ENCODE measurements around the gene ZBTB20.

DNA sequence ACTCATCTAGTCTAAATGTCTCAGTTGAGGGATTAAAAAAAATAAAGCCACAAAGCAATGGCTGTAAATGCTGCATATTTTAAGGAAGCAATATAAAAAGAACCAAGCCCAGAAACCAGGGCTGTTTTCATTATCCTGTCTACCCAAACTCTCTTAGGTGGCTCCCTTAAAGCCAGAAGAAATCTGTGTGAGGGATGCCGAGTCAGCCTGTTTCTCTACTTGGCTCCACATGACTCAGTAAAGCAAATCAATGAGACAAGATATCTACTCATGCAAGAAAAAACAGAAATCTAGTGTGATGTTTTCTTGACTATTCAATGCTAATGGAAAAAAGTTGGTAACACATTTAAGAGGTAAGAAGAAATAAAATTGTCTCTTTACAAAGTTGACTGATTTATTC is 296.2 kb downstream of the ZBTB20 start:
- TF ChIP-seq CTCF (IDR thresholded peaks at IDR 0.05) (no peak), POLR2AphosphoS5 (IDR thresholded peaks at IDR 0.05) (no peak), POLR2A (IDR thresholded peaks at IDR 0.05) (no peak), EP300 (IDR thresholded peaks at IDR 0.05) (no peak)
